Sigmoid colon (tissue), 4 donors: ENCODE results near the gene ASH1L.

Source experiments
- CTCF ChIP-seq, 4 experiments: fragments of 450-650 bp in 3 of 4; fragments of 200-600 bp in 1 of 4; IDR thresholded peaks; one replicate each; pipeline ENCODE4 v1.5.1; 2016 to 2019; ENCODE audit warnings: antibody characterized with exemption in 4 of 4, mild to moderate bottlenecking in 3 of 4, moderate library complexity in 2 of 4
- EP300 ChIP-seq, 4 donors: sonication (generic); formaldehyde crosslinking; IDR thresholded peaks; one replicate each; pipeline ENCODE4 v1.6.1; 2017; ENCODE audit warnings: antibody characterized with exemption in 4 of 4
- POLR2A ChIP-seq, 2 donors: fragments of 450-650 bp; IDR thresholded peaks; one replicate each; pipeline ENCODE4 v1.6.1; 2016; ENCODE audit warnings: antibody characterized with exemption in 2 of 2, mild to moderate bottlenecking in 2 of 2, moderate library complexity in 2 of 2

GRCh38 chr1:155529109-155529508, 33.5 kb downstream of the ASH1L start:
- TF ChIP-seq CTCF (IDR thresholded peaks at IDR 0.05) (no peak), EP300 (IDR thresholded peaks at IDR 0.05) (no peak), POLR2A (IDR thresholded peaks at IDR 0.05) (no peak)
